MCF 10A (cell line): Measurements from ENCODE around the gene AFG3L2. TPM values are rescaled to one million over a fixed set of nuclear protein-coding genes. Genes with fewer than 3 reads are reported as not detected.
A peak's percentile ranks its signal among the peaks of the same experiment; 100 is the strongest.

Experiments used
- BruUV-seq: library from RNA; stranded (reverse); fragments of 400-500 nt; replicated peaks from 2 replicates; lab custom pipeline; 2021; lab: Mats Ljungman, UMichigan
- CTCF ChIA-PET: fragments of 300-600 bp; sonication (Branson Sonifier 250); formaldehyde crosslinking; extraction: SDS; loops from one replicate; lab custom pipeline; 2021; ENCODE audit warnings: antibody characterized with exemption, inconsistent platforms; lab: Yijun Ruan, JAX
- POLR2A ChIA-PET: fragments of 300-600, 350-650 bp; sonication (Branson Sonifier 250); formaldehyde crosslinking; extraction: SDS; loops from one replicate; lab custom pipeline; 2020; ENCODE audit warnings: antibody characterized with exemption, inconsistent platforms; lab: Yijun Ruan, JAX
- DNase-seq: peaks from one replicate; pipeline ENCODE4 v3.0.0-alpha.2; 2018; ENCODE audit not compliant: unreplicated experiment
- H3K27ac Mint-ChIP-seq: one replicate; pipeline ENCODE4 v1.8.0; 2022; ENCODE audit warnings: mild to moderate bottlenecking, low read depth, mixed read lengths; ENCODE audit not compliant: unreplicated experiment
- H3K27me3 Mint-ChIP-seq: one replicate; pipeline ENCODE4 v1.8.0; 2022; ENCODE audit warnings: mixed read lengths; ENCODE audit not compliant: insufficient read depth, unreplicated experiment
- H3K36me3 Mint-ChIP-seq: one replicate; pipeline ENCODE4 v1.8.0; 2022; ENCODE audit warnings: mild to moderate bottlenecking, moderate library complexity, mixed read lengths; ENCODE audit not compliant: insufficient read depth, unreplicated experiment
- H3K4me1 Mint-ChIP-seq: one replicate; pipeline ENCODE4 v1.8.0; 2022; ENCODE audit warnings: mixed read lengths; ENCODE audit not compliant: insufficient read depth, unreplicated experiment
- H3K4me3 Mint-ChIP-seq: one replicate; pipeline ENCODE4 v1.8.0; 2022; ENCODE audit warnings: mild to moderate bottlenecking, moderate library complexity, mixed read lengths; ENCODE audit not compliant: unreplicated experiment
- H3K9me3 Mint-ChIP-seq: one replicate; pipeline ENCODE4 v1.8.0; 2022; ENCODE audit warnings: mixed read lengths; ENCODE audit not compliant: unreplicated experiment
- intact Hi-C: fragments of 100-400 bp; cut with micrococcal nuclease; formaldehyde crosslinking; loops from 2 replicates; pipeline ENCODE4 v1.14.1; 2022
- total RNA-seq: library from RNA; stranded (reverse); gene quantifications from 2 replicates; pipeline ENCODE4 v1.2.3, GENCODE V29; 2022
- TF ChIP-seq, protein P1 (sequence below): fragments of 200-600 bp; IDR thresholded peaks from one replicate; pipeline ENCODE4 v1.8.0; 2022; ENCODE audit warnings: antibody characterized with exemption, mild to moderate bottlenecking; ENCODE audit not compliant: unreplicated experiment

AFG3L2 gene
- total RNA-seq, 1 experiment from 2014 or later = 77.2 TPM

DNA sequence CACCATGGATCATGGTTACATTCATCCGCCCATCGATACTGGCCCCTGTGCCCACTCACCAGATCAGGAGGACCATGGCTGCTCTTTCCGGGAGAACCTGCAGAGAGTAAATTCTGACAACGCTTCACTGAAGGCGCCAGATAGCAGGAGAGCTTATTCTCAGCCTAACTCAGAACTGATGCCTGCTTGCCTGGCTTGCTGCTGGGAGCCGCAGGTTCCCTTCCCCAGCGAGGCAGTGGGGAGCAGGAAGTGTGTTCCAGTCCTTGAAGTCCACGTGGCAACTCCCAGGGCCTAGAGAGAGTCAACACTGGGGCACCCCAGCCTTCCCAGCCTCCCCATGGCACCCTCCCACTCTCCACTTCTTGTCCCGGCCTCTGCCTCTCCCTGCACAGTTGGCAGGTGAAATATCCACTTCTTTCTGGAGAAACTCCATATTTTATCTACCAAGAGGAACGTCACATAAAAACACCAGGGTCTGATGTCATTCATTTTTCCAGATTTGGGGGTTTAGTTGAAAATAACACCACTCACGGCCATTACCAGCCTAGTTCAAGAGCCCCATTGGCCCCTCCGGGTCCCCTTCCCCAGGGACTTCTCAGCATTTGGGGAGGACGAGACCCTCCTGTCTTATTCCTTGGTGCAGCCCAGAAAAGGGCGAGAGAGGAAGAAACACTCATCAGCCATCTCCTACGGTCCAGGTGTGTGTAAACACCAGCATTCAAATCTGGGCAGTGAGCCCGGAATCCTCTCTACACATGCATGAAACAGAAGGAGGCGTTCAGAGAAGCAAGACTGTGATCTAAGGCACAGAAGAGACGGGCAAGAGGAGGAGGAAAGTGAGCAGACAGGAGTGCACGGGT lies 72.4 kb downstream of the AFG3L2 start:
- Mint-ChIP-seq H3K27ac (peak overlapping the region; percentile 68), H3K27me3 (no peaks in the 10 kb centered on the region), H3K36me3 (peaks cover 13% of the 10 kb centered on the region), H3K9me3 (no peaks in the 10 kb centered on the region), H3K4me3 (no peak overlapping the region), H3K4me1 (peaks cover 16% of the 10 kb centered on the region)
- no TSS peak for BruUV-seq
- TF ChIP-seq, protein P1, sequence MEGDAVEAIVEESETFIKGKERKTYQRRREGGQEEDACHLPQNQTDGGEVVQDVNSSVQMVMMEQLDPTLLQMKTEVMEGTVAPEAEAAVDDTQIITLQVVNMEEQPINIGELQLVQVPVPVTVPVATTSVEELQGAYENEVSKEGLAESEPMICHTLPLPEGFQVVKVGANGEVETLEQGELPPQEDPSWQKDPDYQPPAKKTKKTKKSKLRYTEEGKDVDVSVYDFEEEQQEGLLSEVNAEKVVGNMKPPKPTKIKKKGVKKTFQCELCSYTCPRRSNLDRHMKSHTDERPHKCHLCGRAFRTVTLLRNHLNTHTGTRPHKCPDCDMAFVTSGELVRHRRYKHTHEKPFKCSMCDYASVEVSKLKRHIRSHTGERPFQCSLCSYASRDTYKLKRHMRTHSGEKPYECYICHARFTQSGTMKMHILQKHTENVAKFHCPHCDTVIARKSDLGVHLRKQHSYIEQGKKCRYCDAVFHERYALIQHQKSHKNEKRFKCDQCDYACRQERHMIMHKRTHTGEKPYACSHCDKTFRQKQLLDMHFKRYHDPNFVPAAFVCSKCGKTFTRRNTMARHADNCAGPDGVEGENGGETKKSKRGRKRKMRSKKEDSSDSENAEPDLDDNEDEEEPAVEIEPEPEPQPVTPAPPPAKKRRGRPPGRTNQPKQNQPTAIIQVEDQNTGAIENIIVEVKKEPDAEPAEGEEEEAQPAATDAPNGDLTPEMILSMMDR = no peak
- CTCF ChIA-PET = interaction anchor here (0.6 to 0.7 kb wide), 2 partner anchors 20 to 630 kb away, joined by 3 to 4 read pairs; no protein-coding TSS in a partner anchor
- intact Hi-C loops = no loop called here
- DNase-seq = peak; percentile 80
- POLR2A ChIA-PET = interaction anchor here (8.2 kb wide), 1 partner anchor 21 kb away, joined by 234 read pairs; no protein-coding TSS in a partner anchor

GRCh38 chr18:12302391-12303147 lies 74.5 kb downstream of the AFG3L2 start:
- no TSS peak for BruUV-seq
- Mint-ChIP-seq H3K36me3 (peaks cover 6% of the 10 kb centered on the region), H3K9me3 (no peaks in the 10 kb centered on the region), H3K27ac (no peak overlapping the region), H3K4me1 (peaks cover 14% of the 10 kb centered on the region), H3K27me3 (no peaks in the 10 kb centered on the region), H3K4me3 (no peak overlapping the region)
- POLR2A ChIA-PET = interaction anchor here (0.6 kb wide), 1 partner anchor 194 kb away, joined by 3 read pairs; no protein-coding TSS in a partner anchor
- intact Hi-C loops = no loop called here
- CTCF ChIA-PET = interaction anchor here (0.6 to 1.6 kb wide), 4 partner anchors 30 to 456 kb away, joined by 3 to 4 read pairs (median 4); no protein-coding TSS in a partner anchor
- no peak for DNase-seq
- TF ChIP-seq, protein P1 = no peak

- ChIA-PET CTCF (interaction anchor here (1.1 to 1.6 kb wide), 2 partner anchors 29 to 363 kb away, joined by 4 read pairs; no protein-coding TSS in a partner anchor), POLR2A (interaction anchor here (0.6 to 1.6 kb wide), 3 partner anchors 9 to 347 kb away, joined by 3 read pairs; no protein-coding TSS in a partner anchor)
- Mint-ChIP-seq H3K36me3 (peaks cover 6% of the 10 kb centered on the region), H3K27ac (no peak overlapping the region), H3K4me1 (peaks cover 13% of the 10 kb centered on the region), H3K4me3 (no peak overlapping the region), H3K27me3 (no peaks in the 10 kb centered on the region), H3K9me3 (no peaks in the 10 kb centered on the region)
- intact Hi-C loops = no loop called here
- TF ChIP-seq, protein P1 = no peak
- no TSS peak for BruUV-seq
- DNase-seq = no peak
Measured at GRCh38 chr18:12301263-12302005, 75.6 kb downstream of the AFG3L2 start.
